DMS114 treated with DMSO at 0.1 percent for 48 hours (cell line): ENCODE results near the gene BSN.
"Not testable (repeated sequence)": the region's sequence is repeated elsewhere in the genome, so short reads cannot be mapped to it uniquely, and the experiment has no call there.

Experiments used
- DNase-seq: peaks from one replicate; lab custom pipeline; 2025; ENCODE audit not compliant: unreplicated experiment; lab: John Stamatoyannopoulos, UW

BSN gene

GRCh38 chr3:49690856-49691255 is 136.6 kb downstream of the BSN start:
- not testable (repeated sequence) for DNase-seq

- DNase-seq, result not testable (repeated sequence)
Observed at GRCh38 chr3:49691481-49691880, 137.2 kb downstream of the BSN start.

DNA sequence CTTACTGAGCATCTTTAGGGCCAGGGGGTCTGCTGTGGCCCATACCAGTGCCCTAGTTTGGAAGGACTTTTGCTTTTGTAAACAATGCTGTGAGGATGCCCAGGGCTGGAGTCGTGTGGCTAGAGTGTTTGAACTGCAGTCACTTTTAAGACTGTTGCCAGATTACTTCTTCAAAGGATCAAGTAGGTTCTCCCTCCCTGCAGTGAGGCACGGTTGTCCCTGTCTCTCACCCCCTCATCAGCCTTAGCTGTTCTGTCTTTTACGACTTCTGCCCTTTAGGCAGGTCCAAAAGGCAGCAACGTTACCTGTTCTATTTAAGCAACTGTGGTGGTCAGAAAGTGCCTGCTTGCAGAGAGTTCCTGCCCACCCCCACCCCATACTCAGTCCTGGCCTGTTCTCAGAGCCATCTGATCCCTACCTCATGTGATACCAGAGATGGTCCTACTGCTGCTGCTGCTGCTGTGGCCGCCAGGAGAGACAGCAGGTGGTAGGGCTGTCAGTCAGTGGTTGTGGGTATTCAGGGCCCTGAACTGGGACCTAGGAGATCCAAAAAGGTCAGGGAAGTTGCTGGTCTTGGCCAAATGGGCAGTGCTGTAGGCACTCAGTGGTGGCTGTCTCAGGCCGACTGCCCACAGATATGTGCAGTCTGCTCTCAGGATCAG is 140.3 kb downstream of the BSN start:
- DNase-seq, result not testable (repeated sequence)

- not testable (repeated sequence) for DNase-seq
Observed at GRCh38 chr3:49695350-49696015, 141.2 kb downstream of the BSN start.

- no peak for DNase-seq
Observed at GRCh38 chr3:49699281-49699979, 145.2 kb downstream of the BSN start.

DNA sequence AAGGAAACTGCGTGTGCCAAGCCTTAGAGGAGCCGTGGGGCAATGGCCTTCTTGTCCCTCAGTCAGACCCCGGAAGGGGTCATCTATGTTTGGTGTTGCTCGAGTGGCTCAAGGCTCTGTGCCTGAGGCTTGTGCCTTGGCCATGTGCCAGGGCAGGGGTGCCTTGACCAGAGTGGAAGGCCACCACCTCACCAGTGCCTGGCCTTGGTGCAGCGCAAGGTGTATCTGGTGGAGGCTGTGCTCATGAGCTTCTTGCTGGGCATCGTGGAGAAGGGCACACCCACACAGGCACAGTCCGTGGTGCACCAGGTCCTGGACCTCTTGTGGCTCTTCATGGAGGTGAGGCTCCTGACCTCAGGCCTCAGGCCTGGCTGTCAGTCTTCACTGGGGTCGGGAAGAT is 145.7 kb downstream of the BSN start:
- DNase-seq, result no peak

DNA sequence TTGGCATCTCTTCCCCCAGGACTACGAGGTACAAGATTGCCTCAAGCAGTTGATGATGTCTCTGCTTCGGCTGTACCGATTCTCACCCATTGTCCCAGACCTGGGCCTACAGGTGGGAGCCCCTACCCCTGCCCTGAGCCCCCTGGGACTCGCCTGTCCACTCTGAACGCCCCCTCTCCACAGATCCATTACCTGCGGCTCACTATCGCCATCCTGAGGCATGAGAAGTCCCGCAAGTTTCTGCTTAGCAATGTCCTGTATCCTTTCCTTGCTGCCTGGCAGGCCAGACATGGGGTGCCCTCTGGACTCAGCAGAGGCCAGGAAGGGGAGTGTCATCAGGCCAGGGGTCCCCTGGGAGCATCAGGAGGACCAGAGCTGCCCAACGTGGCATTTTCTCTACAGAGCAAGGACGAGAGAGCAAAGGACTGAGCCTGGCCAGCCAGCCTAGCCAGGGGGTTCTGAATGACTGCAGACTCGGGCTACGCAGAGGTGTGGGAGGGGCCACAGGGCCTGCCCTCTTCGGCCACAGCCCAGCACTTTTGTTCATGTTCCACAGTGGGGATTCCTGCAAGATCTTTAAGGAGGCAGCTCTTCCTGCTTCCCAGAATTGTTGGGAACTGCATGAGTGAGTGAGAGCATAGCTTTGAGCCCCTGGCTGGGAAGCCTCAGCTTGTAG is 146.3 kb downstream of the BSN start:
- no peak for DNase-seq

DNA sequence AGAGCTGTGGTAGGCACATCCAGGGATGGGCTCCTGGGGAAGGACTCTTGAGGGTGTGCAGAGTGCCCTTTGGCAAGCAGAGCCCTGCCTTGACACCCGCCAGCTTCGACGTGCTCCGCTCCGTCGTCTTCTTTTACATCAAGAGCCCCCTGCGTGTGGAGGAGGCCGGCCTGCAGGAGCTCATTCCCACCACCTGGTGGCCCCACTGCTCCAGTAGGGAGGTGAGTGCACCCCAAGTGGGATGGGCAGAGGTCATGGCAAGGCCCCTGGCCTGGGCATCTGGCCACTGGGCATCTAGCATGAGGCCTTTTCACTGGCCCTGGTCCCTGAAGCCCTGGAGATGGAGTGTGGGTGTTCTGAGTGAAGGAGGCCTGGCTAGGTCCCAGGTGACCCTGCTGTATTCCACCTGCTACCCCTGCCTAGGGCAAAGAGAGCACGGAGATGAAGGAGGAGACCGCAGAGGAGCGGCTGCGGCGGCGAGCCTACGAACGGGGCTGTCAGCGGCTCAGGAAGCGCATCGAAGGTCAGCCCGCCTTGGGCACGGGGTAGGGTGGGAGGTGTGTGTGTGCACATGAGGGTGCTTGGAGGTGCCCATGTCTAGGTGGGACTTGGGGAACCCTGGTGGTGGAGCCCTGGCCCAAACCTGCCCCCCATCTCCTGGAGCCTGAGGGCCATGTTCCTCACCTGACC is 147.3 kb downstream of the BSN start:
- DNase-seq, result no peak

GRCh38 chr3:49702672-49703071 is 148.4 kb downstream of the BSN start:
- DNase-seq, result no peak

GRCh38 chr3:49703443-49703927 is 149.2 kb downstream of the BSN start:
- DNase-seq, result peak; percentile 20

- DNase-seq, result no peak
Observed at GRCh38 chr3:49703956-49704355, 149.7 kb downstream of the BSN start.

- no peak for DNase-seq
Observed at GRCh38 chr3:49704629-49705028, 150.4 kb downstream of the BSN start.

GRCh38 chr3:49705390-49705960 is 151.2 kb downstream of the BSN start:
- DNase-seq, result no peak

- no peak for DNase-seq
Observed at GRCh38 chr3:49706456-49707112, 152.3 kb downstream of the BSN start.

- DNase-seq, result no peak
Observed at GRCh38 chr3:49707113-49707480, 152.8 kb downstream of the BSN start.

GRCh38 chr3:49709852-49710251 is 155.6 kb downstream of the BSN start:
- no peak for DNase-seq

- DNase-seq, result no peak
Observed at GRCh38 chr3:49711489-49711888, 157.2 kb downstream of the BSN start.

DNA sequence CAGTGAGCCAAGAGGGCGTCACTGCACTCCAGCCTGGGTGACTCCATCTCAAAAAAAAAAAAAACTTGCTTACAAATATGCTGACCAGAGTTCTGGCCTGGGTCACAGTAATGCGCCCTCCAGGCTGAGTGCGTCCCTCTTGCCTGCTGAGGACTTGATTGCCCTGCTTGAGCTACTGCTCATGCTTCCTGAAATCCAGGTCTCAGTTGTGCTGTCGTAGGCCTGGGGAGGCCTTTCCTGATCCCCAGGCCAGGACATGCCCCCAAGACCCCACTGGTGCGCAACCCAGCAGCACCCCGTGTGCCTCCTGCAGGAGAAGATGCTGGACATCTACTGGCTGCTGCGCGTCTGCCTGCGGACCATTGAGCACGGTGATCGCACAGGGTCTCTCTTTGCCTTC is 157.9 kb downstream of the BSN start:
- no peak for DNase-seq

DNA sequence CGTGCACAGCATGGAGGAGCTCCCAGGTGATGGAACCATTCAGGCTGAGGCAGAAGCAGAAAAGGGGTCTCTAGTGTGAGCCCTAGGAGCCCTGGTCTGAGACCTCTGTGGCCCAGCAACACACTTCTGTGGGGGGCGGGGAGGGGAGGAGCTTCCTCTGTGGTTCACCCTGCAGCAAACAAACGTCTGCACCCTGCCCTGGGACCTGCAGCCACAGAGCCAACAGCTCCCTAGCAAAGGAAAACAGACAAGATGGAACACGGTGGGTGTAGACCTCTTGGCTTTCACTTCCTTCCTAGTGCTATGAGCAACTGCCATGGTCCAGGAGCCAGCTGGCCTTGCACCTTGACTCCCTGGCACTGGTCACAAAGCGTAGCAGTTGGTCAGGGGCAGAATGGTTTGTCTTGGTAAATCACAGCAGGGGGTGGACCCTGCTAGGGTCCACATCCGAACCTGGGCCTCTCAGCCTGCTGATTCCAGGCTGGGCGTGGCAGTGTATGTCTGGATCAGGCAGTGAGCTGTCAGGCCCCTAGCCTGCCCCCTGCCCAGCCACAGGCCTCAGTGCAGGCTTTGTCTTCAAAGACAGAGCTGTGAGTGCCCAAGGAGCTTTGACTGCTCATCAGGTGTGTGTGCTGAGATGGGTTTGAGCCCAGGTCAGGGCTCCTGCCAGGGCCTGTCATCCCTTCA is 158.5 kb downstream of the BSN start:
- no peak for DNase-seq
